HCT116 (cell line): ENCODE results near the gene SYNJ2. TPM values are rescaled to one million over a fixed set of nuclear protein-coding genes. Genes with fewer than 3 reads are reported as not detected.

Experiments used
- ATAC-seq: fragments of 200-7000 bp; cut with Tn5 transposase; 2 replicates; pipeline ENCODE4 v1.9.1; 2020; ENCODE audit warnings: mild to moderate bottlenecking, moderate library complexity
- BruUV-seq: library from RNA; stranded (reverse); fragments of 400-500 nt; replicated peaks from 2 replicates; lab custom pipeline; 2021; lab: Mats Ljungman, UMichigan
- CTCF ChIA-PET: fragments of 300-600 bp; sonication (Branson Sonifier 250); formaldehyde crosslinking; loops from one replicate; lab custom pipeline; 2021; ENCODE audit warnings: antibody characterized with exemption; lab: Charles Lee
- POLR2A ChIA-PET: fragments of 300-600, 350-600 bp; sonication (Branson Sonifier 250); formaldehyde crosslinking; loops from one replicate; lab custom pipeline; 2021; ENCODE audit warnings: antibody characterized with exemption; lab: Charles Lee
- RAD21 ChIA-PET, 2 experiments: fragments of 300-600 bp; sonication (Branson Sonifier 250); formaldehyde crosslinking; loops; one replicate each; lab custom pipeline; 2023; ENCODE audit warnings: low total read pairs in 2 of 2; ENCODE audit not compliant: uncharacterized antibody in 2 of 2, unreplicated experiment in 2 of 2, low non-redundant PET in 1 of 2; lab: Charles Lee
- DNase-seq: peaks from one replicate; pipeline ENCODE4 v3.0.0-alpha.2; 2010; ENCODE audit warnings: low read depth, low spot score
- H2AFZ ChIP-seq: fragments of 200-600 bp; shearing (Covaris generic), sonication (generic); 2 replicates; pipeline ENCODE4 v1.6.1; 2017; ENCODE audit warnings: low read depth, mixed run types, mixed read lengths, antibody characterized with exemption, low read length; ENCODE audit not compliant: poor library complexity, severe bottlenecking
- H3K27ac ChIP-seq: 2 replicates; pipeline ENCODE4 v1.5.1; 2012; ENCODE audit warnings: low read depth, low read length
- H3K27me3 ChIP-seq: fragments of 200-600 bp; sonication (generic); 2 replicates; pipeline ENCODE4 v1.6.1; 2016; ENCODE audit warnings: mixed run types, low read length, mixed read lengths; ENCODE audit not compliant: insufficient read depth
- H3K36me3 ChIP-seq, 2 experiments: fragments of 200-500 bp in 1 of 2; fragments of 200-600 bp in 1 of 2; sonication (Bioruptor generic) in 1 of 2; sonication (generic) in 1 of 2; 2 replicates each; pipeline versions ENCODE4 v1.5.1 to v1.6.1; 2014 to 2016; ENCODE audit warnings: low read length in 2 of 2, inconsistent platforms in 1 of 2, mixed read lengths in 1 of 2, mixed run types in 1 of 2; ENCODE audit not compliant: insufficient read depth in 2 of 2, control insufficient read depth in 1 of 2
- H3K4me1 ChIP-seq, 2 experiments: fragments of 200-600 bp in 1 of 2; sonication (generic) in 1 of 2; 2 replicates each; pipeline versions ENCODE4 v1.5.1 to v1.6.1; 2012 to 2017; ENCODE audit warnings: low read length in 2 of 2, inconsistent platforms in 1 of 2, mild to moderate bottlenecking in 1 of 2, mixed read lengths in 1 of 2, mixed run types in 1 of 2, moderate library complexity in 1 of 2; ENCODE audit not compliant: insufficient read depth in 2 of 2, control insufficient read depth in 1 of 2
- H3K4me2 ChIP-seq: fragments of 200-600 bp; sonication (generic); 2 replicates; pipeline ENCODE4 v1.6.1; 2017; ENCODE audit warnings: mixed run types, low read length, mixed read lengths
- H3K4me3 ChIP-seq, 2 experiments: fragments of 200-600 bp in 1 of 2; sonication (generic) in 1 of 2; replicated peaks in 1 of 2; 2 replicates each; pipeline ENCODE4 v1.5.1; 2011 to 2016; ENCODE audit warnings: low read length in 2 of 2, control low read depth in 1 of 2, low read depth in 1 of 2, mild to moderate bottlenecking in 1 of 2, mixed read lengths in 1 of 2, mixed run types in 1 of 2
- H3K79me2 ChIP-seq: fragments of 200-600 bp; sonication (generic); 2 replicates; pipeline ENCODE4 v1.6.1; 2017; ENCODE audit warnings: mild to moderate bottlenecking, mixed run types, low read length, moderate library complexity, mixed read lengths; ENCODE audit not compliant: insufficient read depth
- H3K9ac ChIP-seq: fragments of 200-600 bp; sonication (generic); 2 replicates; pipeline ENCODE4 v1.6.1; 2016; ENCODE audit warnings: low read length, mixed read lengths
- H3K9me2 ChIP-seq: fragments of 200-600 bp; sonication (generic), shearing (Covaris generic); 2 replicates; pipeline ENCODE4 v1.6.1; 2017; ENCODE audit warnings: mixed run types, mild to moderate bottlenecking, moderate library complexity; ENCODE audit not compliant: insufficient read depth
- H3K9me3 ChIP-seq, 2 experiments: fragments of 200-500 bp in 1 of 2; fragments of 200-600 bp in 1 of 2; sonication (Bioruptor generic) in 1 of 2; sonication (generic) in 1 of 2; 2 replicates each; pipeline ENCODE4 v1.6.1; 2014 to 2017; ENCODE audit warnings: low read length in 2 of 2, mixed read lengths in 2 of 2, inconsistent platforms in 1 of 2, low read depth in 1 of 2, mild to moderate bottlenecking in 1 of 2, mixed run types in 1 of 2, moderate library complexity in 1 of 2; ENCODE audit not compliant: control insufficient read depth in 1 of 2, insufficient read depth in 1 of 2
- H4K20me1 ChIP-seq: fragments of 200-600 bp; sonication (generic), shearing (Covaris generic); 2 replicates; pipeline ENCODE4 v1.6.1; 2017; ENCODE audit warnings: mixed run types, mild to moderate bottlenecking, moderate library complexity; ENCODE audit not compliant: insufficient read depth
- EGR1 ChIP-seq: IDR thresholded peaks from 2 replicates; pipeline ENCODE4 v1.6.1; 2012; ENCODE audit warnings: low read depth
- ELF1 ChIP-seq: IDR thresholded peaks from 2 replicates; pipeline ENCODE4 v1.6.1; 2012; ENCODE audit warnings: low read depth, borderline replicate concordance
- EZH2 ChIP-seq: fragments of 200-600 bp; sonication (generic); IDR thresholded peaks from 2 replicates; pipeline ENCODE4 v1.6.1; 2017; ENCODE audit warnings: antibody characterized with exemption, mixed run types
- FOSL1 ChIP-seq: IDR thresholded peaks from 2 replicates; pipeline ENCODE4 v1.6.1; 2012; ENCODE audit warnings: low read depth
- POLR2AphosphoS5 ChIP-seq: IDR thresholded peaks from 2 replicates; pipeline ENCODE4 v1.6.1; 2011; ENCODE audit warnings: mild to moderate bottlenecking, low read depth, low read length, moderate library complexity
- SP1 ChIP-seq: IDR thresholded peaks from 2 replicates; pipeline ENCODE4 v1.6.1; 2012; ENCODE audit warnings: low read depth
- SRF ChIP-seq: IDR thresholded peaks from 2 replicates; pipeline ENCODE4 v1.6.1; 2012; ENCODE audit warnings: low read depth
- TCF7L2 ChIP-seq: IDR thresholded peaks from 2 replicates; pipeline ENCODE4 v1.7.0; 2011; ENCODE audit warnings: borderline replicate concordance, inconsistent platforms; ENCODE audit not compliant: insufficient read depth, insufficient read length; ENCODE audit errors: extremely low read depth
- YY1 ChIP-seq: IDR thresholded peaks from 2 replicates; pipeline ENCODE4 v1.6.1; 2011; ENCODE audit warnings: low read length, low read depth, moderate library complexity, mild to moderate bottlenecking; ENCODE audit not compliant: insufficient replicate concordance; ENCODE audit errors: extremely low read depth
- ZNF274 ChIP-seq: fragments of 200-500 bp; sonication (Bioruptor generic); IDR thresholded peaks from 2 replicates; pipeline ENCODE4 v1.6.1; 2014; ENCODE audit warnings: mild to moderate bottlenecking, low read depth, low read length, inconsistent platforms
- intact Hi-C: fragments of 100-400 bp; cut with micrococcal nuclease; formaldehyde crosslinking; loops from 2 replicates; pipeline ENCODE4 v1.10.0; 2022
- total RNA-seq: library from RNA; stranded (reverse); gene quantifications from one replicate; pipeline ENCODE4 v1.2.1, GENCODE V29; 2021; ENCODE audit not compliant: unreplicated experiment
- TF ChIP-seq, protein P1 (sequence below), 3 experiments: fragments of 200-600 bp in 1 of 3; sonication (generic) in 1 of 3; IDR thresholded peaks in 2 of 3; conservative IDR thresholded peaks in 1 of 3; 2 replicates each; pipeline ENCODE4 v1.5.1; 2012 to 2017; ENCODE audit warnings: low read depth in 2 of 3, low read length in 2 of 3, antibody characterized with exemption in 1 of 3, borderline replicate concordance in 1 of 3, control low read depth in 1 of 3, mild to moderate bottlenecking in 1 of 3, mixed read lengths in 1 of 3, mixed run types in 1 of 3, moderate library complexity in 1 of 3; ENCODE audit not compliant: insufficient read depth in 1 of 3
- TF ChIP-seq, protein P2 (sequence below): IDR thresholded peaks from 2 replicates; pipeline ENCODE4 v1.6.1; 2011; ENCODE audit warnings: mild to moderate bottlenecking, low read length, moderate library complexity; ENCODE audit not compliant: insufficient replicate concordance; ENCODE audit errors: extremely low read depth

The SYNJ2 gene
- total RNA-seq, 1 experiment from 2014 or later = 23.9 TPM

DNA sequence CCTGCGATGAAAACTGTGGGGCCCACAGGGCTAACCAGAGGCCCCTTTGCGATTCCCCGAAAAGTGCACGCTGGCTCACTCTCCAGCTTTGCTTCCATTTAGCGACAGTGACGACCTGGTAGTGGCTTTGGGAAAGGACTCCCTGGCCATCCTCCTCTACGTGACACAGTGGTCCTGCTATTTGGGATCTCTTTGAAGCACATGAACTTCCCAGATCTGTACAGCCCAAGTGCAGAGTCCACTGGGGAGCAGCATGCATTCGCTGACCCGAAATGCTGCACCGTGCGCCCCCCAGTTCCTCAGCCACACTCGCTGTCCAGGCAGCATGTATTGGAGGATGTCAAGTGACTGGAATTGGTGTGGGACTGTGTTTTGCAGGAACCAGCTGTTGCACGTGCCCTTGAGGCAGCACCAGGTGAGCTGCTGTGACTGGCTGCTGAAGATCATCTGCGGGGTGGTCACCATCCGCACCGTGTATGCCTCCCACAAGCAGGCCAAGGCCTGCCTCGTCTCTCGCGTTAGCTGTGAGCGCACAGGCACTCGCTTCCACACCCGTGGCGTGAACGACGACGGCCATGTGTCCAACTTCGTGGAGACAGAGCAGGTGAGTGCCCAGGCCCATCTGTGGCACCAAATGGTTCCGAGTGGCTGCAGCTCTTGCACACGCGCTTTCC lies 51.6 kb downstream of the SYNJ2 start:
- RAD21 ChIA-PET = no interaction called here
- Histone ChIP-seq H3K27ac (no peak overlapping the region), H4K20me1 (no peaks in the 10 kb centered on the region), H3K9me3 (no peaks in the 10 kb centered on the region), H3K9ac (no peak overlapping the region), H3K4me2 (no peak overlapping the region), H3K27me3 (no peaks in the 10 kb centered on the region), H3K9me2 (no peaks in the 10 kb centered on the region), H3K4me3 (no peak overlapping the region), H2AFZ (no peak overlapping the region), H3K36me3 (peaks cover 0 to 18% of the 10 kb centered on the region in 2 experiments; a peak in 1 of 4 replicates), H3K79me2 (no peaks in the 10 kb centered on the region; the same call in 1 of the 2 replicates), H3K4me1 (peaks cover 25 to 36% of the 10 kb centered on the region in 2 experiments)
- no peak for ATAC-seq
- CTCF ChIA-PET = no interaction called here
- no peak for DNase-seq
- intact Hi-C loops = no loop called here
- POLR2A ChIA-PET = no interaction called here
- BruUV-seq = no TSS peak
- TF ChIP-seq, protein P1, sequence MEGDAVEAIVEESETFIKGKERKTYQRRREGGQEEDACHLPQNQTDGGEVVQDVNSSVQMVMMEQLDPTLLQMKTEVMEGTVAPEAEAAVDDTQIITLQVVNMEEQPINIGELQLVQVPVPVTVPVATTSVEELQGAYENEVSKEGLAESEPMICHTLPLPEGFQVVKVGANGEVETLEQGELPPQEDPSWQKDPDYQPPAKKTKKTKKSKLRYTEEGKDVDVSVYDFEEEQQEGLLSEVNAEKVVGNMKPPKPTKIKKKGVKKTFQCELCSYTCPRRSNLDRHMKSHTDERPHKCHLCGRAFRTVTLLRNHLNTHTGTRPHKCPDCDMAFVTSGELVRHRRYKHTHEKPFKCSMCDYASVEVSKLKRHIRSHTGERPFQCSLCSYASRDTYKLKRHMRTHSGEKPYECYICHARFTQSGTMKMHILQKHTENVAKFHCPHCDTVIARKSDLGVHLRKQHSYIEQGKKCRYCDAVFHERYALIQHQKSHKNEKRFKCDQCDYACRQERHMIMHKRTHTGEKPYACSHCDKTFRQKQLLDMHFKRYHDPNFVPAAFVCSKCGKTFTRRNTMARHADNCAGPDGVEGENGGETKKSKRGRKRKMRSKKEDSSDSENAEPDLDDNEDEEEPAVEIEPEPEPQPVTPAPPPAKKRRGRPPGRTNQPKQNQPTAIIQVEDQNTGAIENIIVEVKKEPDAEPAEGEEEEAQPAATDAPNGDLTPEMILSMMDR (IDR thresholded peaks at IDR 0.05 in 2 of 3, conservative IDR thresholded peaks at IDR 0.05 in 1 of 3; ENCODE audit: borderline replicate concordance in 1 of 3, insufficient read depth in 1 of 3, low read depth in 2 of 3, low read length in 2 of 3) = no peak
- TF ChIP-seq ELF1 (no peak), FOSL1 (no peak), SRF (no peak), EZH2 (no peak), POLR2AphosphoS5 (no peak), YY1 (no peak), EGR1 (no peak), SP1 (no peak), ZNF274 (no peak), TCF7L2 (no peak)
- TF ChIP-seq, protein P2, sequence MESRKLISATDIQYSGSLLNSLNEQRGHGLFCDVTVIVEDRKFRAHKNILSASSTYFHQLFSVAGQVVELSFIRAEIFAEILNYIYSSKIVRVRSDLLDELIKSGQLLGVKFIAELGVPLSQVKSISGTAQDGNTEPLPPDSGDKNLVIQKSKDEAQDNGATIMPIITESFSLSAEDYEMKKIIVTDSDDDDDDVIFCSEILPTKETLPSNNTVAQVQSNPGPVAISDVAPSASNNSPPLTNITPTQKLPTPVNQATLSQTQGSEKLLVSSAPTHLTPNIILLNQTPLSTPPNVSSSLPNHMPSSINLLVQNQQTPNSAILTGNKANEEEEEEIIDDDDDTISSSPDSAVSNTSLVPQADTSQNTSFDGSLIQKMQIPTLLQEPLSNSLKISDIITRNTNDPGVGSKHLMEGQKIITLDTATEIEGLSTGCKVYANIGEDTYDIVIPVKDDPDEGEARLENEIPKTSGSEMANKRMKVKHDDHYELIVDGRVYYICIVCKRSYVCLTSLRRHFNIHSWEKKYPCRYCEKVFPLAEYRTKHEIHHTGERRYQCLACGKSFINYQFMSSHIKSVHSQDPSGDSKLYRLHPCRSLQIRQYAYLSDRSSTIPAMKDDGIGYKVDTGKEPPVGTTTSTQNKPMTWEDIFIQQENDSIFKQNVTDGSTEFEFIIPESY = no peak
